NCI-H748 (cell line): Measurements from ENCODE around the gene PSORS1C2.

Source experiments
- DNase-seq: peaks from one replicate; lab custom pipeline; 2025; ENCODE audit not compliant: unreplicated experiment; lab: John Stamatoyannopoulos, UW

The PSORS1C2 gene

DNA sequence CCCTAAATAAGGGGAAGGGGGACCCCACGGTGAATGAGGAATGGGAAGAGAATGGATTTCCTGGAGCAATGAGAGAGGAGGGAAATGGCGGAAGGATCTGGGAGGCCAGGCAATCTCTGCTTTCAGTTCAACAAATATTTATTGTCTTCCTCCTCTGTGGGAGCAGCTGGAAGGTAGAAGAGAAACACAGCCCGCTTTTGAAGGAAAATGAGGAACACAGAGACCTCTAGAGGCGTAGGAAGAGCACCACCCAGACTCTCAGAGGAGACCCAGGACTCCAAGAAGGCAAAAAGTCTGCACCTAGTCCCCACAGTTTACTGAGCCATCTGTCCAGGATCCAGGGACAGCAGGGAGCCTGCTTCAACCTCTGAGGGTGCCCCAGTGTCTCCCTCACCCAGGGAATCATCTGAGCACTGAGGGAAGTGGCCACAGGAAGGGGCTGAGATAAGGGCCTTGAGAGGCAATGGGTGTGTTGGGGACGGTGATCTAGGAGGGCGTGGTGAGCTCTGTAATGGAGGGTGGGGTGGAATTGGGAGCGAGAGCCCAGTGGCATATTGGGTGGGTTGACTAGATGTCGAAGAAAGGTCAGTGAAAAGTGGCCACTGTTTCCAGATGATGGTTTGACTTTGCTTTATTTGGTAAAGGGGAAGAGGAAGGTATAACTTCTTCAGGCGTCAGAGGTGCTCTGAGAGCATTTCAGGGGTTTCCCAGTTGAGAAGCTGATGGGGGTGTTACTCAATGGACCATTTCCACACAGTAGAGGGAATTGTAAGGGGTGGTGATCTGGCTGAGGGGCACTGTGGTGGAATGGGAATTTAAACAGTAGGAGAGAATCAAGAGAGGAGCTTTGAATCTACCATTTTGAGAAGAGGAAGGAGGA is 23.7 kb downstream of the PSORS1C2 start:
- DNase-seq: no peak

DNA sequence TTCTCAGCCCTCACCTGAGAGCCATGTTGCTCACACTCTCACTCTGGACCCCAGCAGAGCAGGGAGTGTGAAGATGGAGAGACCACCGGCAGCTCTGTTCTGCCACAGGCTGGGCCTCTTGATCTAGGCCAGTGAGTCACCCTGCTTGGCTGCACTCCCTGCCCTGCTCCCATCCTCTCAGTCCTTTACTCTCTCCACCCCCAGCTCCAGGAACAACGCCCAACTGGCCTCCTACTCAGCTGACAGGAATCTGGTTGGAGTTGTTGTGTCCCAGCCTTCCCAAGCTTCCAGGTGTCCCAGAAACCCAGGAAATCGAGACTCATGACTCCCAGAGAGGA is 24.4 kb downstream of the PSORS1C2 start, which contains the start of gene PSORS1C1:
Gene PSORS1C1 (plus strand): TSS at position 260 of the 338 bp plus-strand sequence. CDS start 14,833 bp downstream, outside the sequence.
- DNase-seq: no peak

DNA sequence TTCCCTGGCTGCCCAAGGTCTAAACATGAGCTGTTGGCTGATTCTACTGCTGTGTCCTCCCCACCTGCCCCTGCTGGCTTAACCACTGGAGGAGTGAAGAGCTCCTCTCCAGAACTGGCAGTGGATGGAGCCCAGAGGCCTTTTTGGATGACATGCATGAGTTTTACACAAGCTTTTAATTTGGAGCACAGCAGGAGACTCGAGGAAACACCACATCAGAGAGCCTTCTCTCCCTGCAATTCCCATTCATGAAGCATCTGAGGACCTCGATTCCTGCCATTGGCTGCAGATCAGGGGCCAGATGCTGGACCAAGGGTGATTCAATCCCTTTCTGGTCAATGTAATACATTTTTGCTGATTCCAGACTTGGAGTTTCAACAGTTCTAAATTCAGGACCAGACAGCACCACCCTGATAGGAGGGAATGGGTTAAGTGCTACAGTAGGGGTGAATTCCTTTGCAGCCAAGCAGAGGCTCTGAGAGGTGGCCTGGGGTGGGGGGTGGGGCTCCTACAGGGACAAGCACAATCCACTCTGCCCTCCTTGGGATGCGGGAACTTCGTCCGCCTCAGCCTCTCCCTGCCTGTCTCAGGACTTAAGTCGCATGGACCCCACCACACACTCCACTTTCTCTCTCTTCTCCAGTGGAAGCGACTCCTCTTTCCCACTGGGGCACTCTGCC is 24.9 kb downstream of the PSORS1C2 start:
- DNase-seq: no peak

DNA sequence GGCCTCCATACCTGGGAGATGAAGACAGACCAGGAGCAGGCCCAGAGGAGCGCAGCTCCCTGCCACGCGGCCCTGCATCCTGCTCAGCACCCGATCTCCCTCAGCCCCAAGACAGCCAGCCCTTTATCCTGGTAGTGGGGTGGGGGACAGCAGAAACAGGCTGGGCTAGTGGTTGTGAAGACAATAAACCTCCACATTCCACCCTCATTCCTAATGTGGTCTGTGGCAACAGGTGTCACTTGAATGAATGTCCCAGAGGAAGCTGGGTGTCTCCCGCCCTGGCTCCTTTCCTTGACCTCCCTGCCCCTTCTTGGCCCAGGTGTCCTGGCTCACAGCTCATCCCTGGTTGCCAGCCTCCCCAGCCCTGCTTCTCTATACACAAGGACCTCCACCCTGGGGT is 26.4 kb downstream of the PSORS1C2 start, which contains the start of gene C6orf15:
Gene C6orf15 (minus strand): TSS at position 98 of the 400 bp plus-strand sequence. CDS start 20 bp downstream, at position 78.
- no peak for DNase-seq

DNA sequence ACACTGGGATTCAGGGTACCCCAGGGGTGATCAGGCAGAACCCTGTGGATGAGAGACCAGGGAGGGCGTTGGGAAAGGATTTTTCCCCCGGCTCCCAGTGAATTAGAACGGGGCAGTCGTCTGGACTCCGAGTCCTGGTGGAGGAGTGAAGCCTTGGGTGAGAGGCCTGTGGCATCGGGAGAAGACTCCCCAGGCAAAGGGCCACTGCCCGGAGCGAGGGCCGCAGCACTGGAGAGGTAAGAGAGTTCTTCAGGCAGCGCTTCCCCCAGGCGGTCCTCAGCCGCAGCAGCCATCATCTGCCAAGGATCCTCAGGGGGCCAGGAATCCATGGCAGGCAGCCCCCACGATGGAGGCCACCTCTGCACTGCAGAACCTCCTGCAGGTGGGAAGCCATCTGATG is 27.2 kb downstream of the PSORS1C2 start:
- no peak for DNase-seq

DNA sequence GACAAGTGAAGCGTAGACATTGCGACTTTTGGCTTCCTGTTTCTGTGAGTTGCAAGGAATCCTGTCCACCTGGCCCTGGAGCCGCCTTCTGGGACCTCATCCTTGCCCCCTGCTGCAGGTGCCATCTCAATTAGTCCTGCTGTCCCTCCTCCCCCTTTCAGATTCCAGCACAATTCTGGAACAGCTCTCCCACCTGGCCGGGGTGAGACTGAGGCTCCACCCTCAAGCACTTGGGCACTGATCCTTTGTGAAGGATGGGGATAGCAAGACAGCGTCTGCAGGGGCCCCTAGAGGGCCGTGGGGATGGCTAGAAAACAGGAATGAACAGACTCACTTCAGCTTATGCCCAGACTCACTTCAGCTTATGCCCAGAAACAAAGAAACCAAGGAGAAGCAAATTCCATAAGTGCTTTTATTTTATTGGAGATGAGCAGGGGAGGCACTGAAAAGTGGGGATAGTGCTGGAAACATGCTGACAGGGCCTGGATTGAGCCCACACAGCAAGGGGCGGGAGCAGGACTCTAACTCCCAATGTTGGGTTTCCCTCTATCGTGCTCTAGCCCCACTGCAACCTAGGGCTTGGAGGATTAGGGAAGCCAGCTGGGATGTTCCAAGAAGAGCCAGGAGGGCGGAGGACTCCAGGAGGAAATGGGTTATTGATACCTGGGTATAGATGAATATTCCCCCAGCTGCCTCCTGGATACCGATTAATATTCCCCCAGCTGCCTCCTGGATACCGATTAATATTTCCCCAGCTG is 27.9 kb downstream of the PSORS1C2 start:
- DNase-seq: no peak

DNA sequence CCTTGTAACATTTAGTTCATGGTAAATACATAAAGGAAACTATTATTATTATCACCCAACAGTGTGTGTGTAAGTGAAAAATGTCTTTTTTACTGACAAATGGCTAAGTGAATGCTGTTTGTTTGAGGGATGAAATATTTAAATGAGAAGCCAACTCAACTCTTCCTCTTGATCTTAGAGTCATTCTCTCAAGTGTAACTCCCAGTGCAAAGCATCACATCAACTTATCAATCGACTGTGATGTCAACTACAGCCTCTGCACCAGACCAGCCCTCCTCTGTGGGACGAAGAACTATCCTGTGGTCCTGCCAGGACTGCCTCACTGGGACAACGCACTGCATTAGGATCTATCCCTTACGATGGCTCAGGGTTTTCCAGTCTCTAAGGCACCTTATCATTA is 31.8 kb downstream of the PSORS1C2 start:
- no peak for DNase-seq

DNA sequence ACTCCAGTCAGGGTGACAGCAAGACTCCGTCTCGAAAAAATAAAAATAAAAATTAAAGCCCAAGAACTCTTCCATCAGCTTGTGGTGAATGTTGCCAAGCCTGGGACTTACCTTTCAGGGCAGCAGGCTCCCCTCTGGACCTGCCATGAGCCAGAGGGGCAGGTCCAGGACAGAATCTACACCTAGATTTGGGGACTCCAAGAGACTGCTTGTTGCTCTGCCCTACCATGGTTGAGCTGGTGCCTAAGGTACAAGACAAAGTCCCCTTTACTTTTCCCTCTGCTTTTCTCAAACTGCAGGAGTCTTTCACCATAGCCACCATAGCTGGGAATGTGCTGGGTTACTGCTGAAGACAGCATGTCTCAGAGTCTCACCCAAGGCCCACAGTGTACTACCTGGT is 35.7 kb downstream of the PSORS1C2 start:
- DNase-seq: no peak

DNA sequence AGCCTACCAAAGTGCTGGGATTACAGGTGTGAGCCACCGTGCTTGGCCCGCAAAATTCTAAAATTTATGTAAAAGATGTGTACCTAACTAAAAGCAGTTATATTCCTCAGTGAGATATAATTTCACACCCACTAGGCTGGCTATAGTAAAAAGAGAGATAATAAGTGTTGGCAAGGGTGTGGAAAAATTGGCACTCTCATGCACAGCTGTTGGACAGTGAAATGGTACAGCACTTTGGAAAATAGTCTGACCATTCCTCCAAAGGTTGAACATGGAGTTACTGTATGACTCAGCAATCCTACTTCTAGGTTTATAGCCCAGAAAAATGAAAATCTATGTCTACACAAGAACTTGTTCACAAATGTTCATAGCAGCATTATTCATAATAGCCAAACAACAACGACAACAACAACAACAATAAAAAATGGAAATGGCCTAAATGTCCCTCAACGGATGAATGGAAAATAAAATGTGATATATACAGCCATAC is 40.4 kb downstream of the PSORS1C2 start:
- DNase-seq: no peak

DNA sequence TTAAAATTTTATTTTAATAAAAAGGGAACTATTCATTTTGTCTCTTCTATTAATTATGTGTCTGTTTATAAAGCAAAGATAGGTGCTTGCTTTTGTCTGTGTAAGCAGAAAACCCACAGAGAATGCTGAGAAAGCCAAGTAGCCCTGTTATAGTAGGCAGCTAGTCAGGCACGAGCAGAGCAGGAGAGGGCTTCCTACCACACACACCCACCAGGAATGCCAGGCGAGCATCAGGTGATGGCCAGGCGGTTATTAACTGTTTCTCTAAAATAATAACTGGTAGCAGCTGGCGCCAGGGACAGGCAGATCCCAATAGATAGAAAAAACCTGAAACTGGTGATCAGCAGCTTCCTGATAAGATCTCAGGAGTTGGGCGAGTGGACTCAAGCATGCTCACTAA is 42.2 kb downstream of the PSORS1C2 start:
- no peak for DNase-seq

DNA sequence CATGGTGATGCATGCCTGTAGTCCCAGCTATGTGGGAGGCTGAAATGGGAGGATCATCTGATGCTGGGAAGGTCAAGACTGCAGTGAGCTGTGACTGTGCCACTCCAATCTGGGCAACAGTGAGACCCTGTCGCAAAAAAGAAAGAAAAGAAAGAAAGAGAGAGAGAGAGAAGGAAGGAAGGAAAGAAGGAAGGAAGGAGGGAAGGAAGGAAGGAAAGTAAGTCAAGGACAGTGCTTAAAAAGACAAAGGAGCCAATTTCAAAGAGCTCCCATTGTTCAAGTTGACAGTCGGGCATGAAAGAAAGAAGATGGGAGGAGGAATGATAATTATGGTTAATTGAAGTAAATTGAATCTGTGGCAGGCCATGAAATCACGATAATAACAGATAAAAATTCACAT is 42.7 kb downstream of the PSORS1C2 start:
- DNase-seq: no peak

DNA sequence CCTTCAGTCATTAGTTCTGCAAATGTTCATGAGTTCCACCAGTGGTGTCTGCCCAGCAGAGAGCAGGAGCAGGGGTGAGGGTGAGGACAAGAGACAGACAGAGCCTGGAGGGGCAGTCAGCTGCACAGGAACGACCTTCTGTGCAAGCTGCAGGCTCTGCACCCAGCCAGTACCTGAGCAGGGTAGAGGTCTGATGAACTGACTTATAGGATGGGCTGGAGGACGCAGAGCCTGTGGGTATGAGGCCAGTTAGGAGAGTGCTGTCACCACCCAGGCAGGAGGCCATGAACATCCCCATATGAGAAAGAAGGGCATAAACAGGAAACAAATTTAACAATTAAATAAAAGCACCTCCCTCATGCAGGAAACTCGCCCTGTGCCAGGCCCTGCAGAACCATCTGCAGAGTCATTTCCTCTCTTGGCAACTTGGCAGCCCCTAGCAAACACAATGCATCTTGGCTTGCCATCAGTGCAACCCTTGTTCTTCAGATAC is 44.4 kb downstream of the PSORS1C2 start:
- no peak for DNase-seq

DNA sequence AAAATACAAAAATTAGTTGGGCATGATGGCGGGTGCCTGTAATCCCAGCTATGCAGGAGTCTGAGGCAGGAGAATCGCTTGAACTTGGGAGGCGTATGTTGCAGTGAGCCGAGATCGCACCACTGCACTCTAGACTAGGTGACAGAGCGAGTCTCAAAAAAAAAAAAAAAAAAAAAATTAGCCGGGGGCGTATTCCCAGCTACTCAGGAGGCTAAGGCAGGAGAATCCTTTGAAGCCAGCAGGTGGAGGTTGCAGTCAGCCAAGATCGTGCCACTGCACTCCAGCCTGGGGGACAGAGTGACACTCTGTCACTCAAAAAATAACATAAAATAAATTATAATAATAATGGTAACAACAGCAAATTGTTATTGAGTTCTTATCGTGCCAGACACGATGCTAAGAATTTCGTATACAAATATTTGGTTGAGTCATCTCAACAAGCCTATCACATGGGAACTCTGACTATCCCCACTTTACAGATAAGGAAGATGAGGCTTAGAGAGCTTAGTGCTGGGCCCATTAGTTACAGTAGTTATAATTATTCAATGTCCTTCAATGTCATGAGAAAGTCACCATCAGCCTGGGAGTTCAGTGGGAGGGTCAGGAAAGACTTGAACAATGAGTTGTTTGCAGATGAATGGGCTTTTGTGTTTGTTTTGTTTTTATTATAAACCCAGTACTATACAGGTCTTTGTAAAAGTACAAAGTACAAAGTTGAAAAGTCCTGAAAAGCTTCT is 45.9 kb downstream of the PSORS1C2 start:
- no peak for DNase-seq

DNA sequence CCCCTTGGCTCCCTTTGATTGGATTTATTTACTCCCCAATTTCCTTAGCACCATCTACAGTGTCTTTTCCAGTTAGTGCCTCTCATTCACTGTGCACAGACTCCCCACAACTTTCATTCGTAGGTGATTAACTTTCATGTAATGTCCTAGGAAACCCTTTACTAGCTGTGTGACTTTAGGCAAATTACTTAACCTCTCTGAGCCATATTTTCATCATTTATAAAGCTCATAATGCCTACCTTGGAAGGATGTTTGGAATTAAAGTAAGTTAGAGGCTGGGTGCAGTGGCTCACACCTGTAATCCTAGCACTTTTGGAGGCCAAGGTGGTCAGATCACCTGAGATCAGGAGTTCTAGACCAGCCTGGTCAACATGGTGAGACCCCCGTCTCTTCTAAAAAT is 46.6 kb downstream of the PSORS1C2 start:
- DNase-seq: no peak

DNA sequence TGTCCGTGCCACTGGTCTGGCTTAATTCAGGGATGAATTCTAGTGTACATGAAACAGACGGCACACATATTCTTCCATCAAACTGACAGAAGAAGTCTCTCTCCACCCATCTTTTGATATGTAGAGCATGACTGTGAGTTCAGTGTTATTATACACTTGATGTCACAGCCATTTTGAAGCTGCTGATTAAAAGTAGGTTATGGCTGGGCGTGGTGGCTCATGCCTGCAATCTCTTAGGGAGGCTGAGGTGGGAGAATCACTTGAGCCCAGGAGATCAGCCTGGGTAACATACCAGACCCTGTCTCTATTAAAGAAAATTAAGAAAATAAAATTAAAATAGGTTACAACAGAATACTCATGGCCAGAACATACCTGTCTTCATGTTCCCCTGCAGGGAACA is 47.2 kb downstream of the PSORS1C2 start:
- DNase-seq: no peak

DNA sequence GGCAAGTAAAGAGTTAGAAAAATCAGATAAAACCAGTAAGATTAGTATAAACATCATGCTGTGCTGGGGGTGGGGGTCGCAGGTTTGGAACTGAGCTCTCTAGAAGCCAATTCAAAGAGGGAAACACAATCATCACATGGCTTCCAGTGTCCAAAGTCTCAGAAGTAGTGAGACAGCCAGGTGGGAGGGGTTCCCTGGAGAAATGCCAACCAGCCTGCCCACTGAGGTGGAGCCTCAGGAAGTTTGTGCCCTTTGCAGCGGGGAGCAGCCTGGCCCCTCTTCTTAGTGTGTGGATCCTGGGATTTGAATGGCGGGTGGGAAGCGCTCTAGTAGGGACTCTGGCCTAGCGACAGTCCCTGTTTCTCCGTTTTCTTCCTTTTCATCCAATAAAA is 47.9 kb downstream of the PSORS1C2 start:
- no peak for DNase-seq

DNA sequence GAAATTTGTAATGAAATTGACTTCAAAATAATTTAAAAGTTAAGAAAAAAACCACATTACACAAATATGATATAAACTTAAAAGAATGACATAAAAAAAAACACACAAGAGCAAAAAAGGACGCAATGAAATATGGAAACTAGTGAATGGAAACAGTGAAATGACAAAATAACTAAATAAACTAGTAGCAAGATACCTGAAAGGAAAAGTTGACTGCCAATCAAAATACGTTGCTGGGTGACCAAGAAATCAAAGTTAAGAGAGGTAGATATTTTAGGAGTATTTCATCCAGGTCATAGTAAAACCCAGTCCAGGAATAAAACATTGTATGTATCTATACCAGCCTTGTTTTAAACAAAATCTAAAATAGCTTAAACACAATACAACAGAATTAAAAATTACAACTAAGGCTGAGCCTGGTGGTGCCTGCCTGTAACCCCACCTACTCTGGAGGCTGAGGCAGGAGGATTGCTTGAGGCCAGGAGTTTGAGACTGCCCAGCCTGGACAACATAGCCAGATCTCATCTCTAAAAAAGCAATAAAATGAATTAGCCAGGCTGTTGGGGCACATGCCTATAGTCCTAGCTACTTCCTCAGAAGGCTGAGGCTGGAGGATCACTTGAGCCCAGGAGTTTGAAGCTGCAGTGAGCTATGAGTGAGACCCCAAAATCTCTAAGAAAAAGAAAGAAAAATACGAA is 48.4 kb downstream of the PSORS1C2 start:
- DNase-seq: no peak
